Smooth muscle cell (in vitro differentiated cells): ENCODE results near the gene TMEM131L. TPM values are rescaled to one million over a fixed set of nuclear protein-coding genes. Genes with fewer than 3 reads are reported as not detected.

ENCODE experiments used
- DNase-seq: peaks from one replicate; lab custom pipeline; 2025; ENCODE audit not compliant: unreplicated experiment; lab: John Stamatoyannopoulos, UW
- H2AFZ ChIP-seq: fragments of 200-600 bp; sonication (generic); 2 replicates; pipeline ENCODE4 v1.6.0; 2016; ENCODE audit warnings: antibody characterized with exemption, low read depth, mild to moderate bottlenecking
- H3F3A ChIP-seq: fragments of 200-600 bp; sonication (generic); 2 replicates; pipeline ENCODE4 v1.6.0; 2017; ENCODE audit warnings: antibody characterized with exemption, low read depth
- H3K27ac ChIP-seq: fragments of 200-600 bp; sonication (generic); 2 replicates; pipeline ENCODE4 v1.5.1; 2016; ENCODE audit warnings: low read depth, mild to moderate bottlenecking
- H3K27me3 ChIP-seq: fragments of 200-600 bp; sonication (generic); 2 replicates; pipeline ENCODE4 v1.6.1; 2016; ENCODE audit warnings: low read depth, mild to moderate bottlenecking
- H3K36me3 ChIP-seq: fragments of 200-600 bp; sonication (generic); 2 replicates; pipeline ENCODE4 v1.5.1; 2016; ENCODE audit warnings: low read depth
- H3K4me1 ChIP-seq: fragments of 200-600 bp; sonication (generic); 2 replicates; pipeline ENCODE4 v1.5.1; 2016; ENCODE audit warnings: low read depth
- H3K4me2 ChIP-seq: fragments of 200-600 bp; sonication (generic); 2 replicates; pipeline ENCODE4 v1.6.0; 2016; ENCODE audit warnings: mild to moderate bottlenecking
- H3K4me3 ChIP-seq: fragments of 200-600 bp; sonication (generic); 2 replicates; pipeline ENCODE4 v1.5.1; 2016; ENCODE audit warnings: mild to moderate bottlenecking
- H3K79me2 ChIP-seq: fragments of 200-600 bp; sonication (generic); 2 replicates; pipeline ENCODE4 v1.6.0; 2016; ENCODE audit warnings: low read depth, mild to moderate bottlenecking
- H3K9ac ChIP-seq: fragments of 200-600 bp; sonication (generic); 2 replicates; pipeline ENCODE4 v1.6.0; 2016; ENCODE audit warnings: low read depth
- H3K9me3 ChIP-seq: fragments of 200-600 bp; sonication (generic); replicated peaks from 2 replicates; pipeline ENCODE4 v1.5.1; 2016; ENCODE audit warnings: low read depth
- H4K20me1 ChIP-seq: fragments of 200-600 bp; sonication (generic); 2 replicates; pipeline ENCODE4 v1.6.0; 2016; ENCODE audit warnings: low read depth
- CTCF ChIP-seq: fragments of 200-600 bp; sonication (generic); IDR thresholded peaks from 2 replicates; pipeline ENCODE4 v1.5.1; 2017; ENCODE audit warnings: borderline replicate concordance, mild to moderate bottlenecking, antibody characterized with exemption; ENCODE audit not compliant: insufficient read depth, poor library complexity, severe bottlenecking
- WGBS: methylation state at CpG from one replicate; pipeline ENCODE4 v1.1.7; 2016; ENCODE audit warnings: low lambda C conversion rate; 5-methylcytosine and 5-hydroxymethylcytosine counted together
- polyA plus RNA-seq: library from polyadenylated mRNA; unstranded; fragments of >200 nt; fragmentation: Nextera tagmentation; extraction: Ambion mirVana; gene quantifications from 2 replicates; pipeline ENCODE4 v1.2.1, GENCODE V29; 2016
- total RNA-seq: library from RNA; depleted of rRNA; stranded (reverse); fragments of >200 nt; gene quantifications from 2 replicates; pipeline ENCODE4 v1.2.3, GENCODE V29; 2014

Gene TMEM131L
- total and polyA plus RNA-seq, 2 experiments from 2014 or later, result 4.3 to 6.7 TPM

DNA sequence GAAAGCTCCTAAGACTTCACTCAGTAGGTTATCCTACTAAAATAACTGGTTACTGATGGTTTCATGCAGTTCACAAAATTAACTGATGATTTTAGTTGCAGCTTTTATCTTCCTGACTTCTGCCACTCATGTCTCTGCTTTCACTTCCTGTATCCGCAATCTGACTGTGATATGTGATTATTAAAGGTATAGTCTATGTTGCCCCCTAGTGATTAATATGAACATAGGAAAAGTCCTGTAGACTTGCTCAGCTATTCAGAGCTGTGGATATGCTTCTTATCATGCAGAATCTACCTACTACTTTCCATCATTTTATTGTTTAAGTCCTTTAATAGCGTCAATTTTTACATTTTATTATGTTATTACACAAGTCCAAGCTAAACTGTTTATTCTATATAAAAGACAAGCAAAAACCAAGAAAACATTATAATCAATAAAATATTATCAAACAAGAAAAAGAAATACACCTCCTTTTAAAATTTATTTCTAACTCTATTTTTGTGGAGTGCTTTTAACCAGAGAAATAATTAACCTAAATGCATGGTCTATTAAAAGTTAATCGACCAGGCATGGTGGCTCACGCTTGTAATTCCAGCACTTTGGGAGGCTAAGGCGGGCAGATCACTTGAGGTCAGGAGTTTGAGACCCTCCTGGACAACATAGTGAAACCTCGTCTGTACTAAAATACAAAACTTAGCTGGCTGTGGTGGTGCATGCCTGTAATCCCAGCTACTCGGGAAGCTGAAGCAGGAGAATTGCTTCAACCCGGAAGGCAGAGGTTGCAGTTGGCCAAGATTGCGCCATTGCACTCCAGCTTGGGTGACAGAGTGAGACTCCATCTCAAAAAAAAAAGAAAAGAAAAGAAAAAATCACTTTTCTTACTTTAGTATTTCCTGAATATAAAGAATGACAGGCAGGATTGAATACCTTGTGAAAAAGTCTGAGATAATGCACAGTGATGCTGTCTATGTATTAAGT is 177.5 kb downstream of the TMEM131L start:
- Histone ChIP-seq H4K20me1 (no peaks in the 10 kb centered on the region), H3K9ac (no peak overlapping the region), H2AFZ (peak overlapping the region; percentile 7), H3K79me2 (no peaks in the 10 kb centered on the region), H3F3A (no peaks in the 10 kb centered on the region), H3K27me3 (no peaks in the 10 kb centered on the region), H3K9me3 (no peaks in the 10 kb centered on the region), H3K27ac (no peak overlapping the region), H3K4me2 (no peak overlapping the region), H3K4me1 (no peaks in the 10 kb centered on the region), H3K36me3 (no peaks in the 10 kb centered on the region), H3K4me3 (no peak overlapping the region)
- no peak for DNase-seq
- WGBS, result 86% methylated on average over 9 of the region's 9 CpGs
- peak; percentile 43 for TF ChIP-seq CTCF

DNA sequence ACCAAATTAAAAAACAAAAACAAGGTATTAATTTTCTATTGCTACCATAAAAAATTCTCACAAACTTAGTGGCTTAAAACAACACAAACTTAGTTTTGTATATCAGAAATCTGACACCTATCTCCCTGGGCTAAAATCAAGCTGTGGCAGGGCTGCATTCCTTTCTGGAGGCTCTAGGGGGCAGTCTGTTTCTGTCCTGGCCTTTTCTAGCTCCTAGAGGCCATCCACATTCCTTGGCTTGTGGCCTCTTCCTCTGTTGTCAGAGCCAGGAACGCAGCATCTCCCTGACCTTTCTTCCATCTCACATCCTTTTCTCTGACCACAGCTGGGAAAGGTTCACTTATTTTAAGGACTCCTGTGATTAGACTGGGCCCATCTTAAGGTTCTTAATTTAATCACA is 179.0 kb downstream of the TMEM131L start:
- no peak for DNase-seq
- Histone ChIP-seq H3K4me3 (no peak overlapping the region), H3K36me3 (no peaks in the 10 kb centered on the region), H2AFZ (no peak overlapping the region), H3K9ac (no peak overlapping the region), H3K4me1 (no peaks in the 10 kb centered on the region), H3K4me2 (no peak overlapping the region), H3K79me2 (no peaks in the 10 kb centered on the region), H3K27me3 (no peaks in the 10 kb centered on the region), H3F3A (no peaks in the 10 kb centered on the region), H4K20me1 (no peaks in the 10 kb centered on the region), H3K27ac (no peak overlapping the region), H3K9me3 (no peaks in the 10 kb centered on the region)
- no peak for TF ChIP-seq CTCF
- WGBS, result 89% methylated on average over 1 of the region's 1 CpG

- WGBS, result 88% methylated on average over 1 of the region's 1 CpG
- no peaks in the 10 kb centered on the region for H3F3A ChIP-seq
- no peaks in the 10 kb centered on the region for H3K27me3 ChIP-seq
- H2AFZ ChIP-seq, result no peak overlapping the region
- H3K27ac ChIP-seq, result no peak overlapping the region
- H3K79me2 ChIP-seq, result no peaks in the 10 kb centered on the region
- H3K4me3 ChIP-seq, result no peak overlapping the region
- no peak for DNase-seq
- no peaks in the 10 kb centered on the region for H3K36me3 ChIP-seq
- H3K9ac ChIP-seq, result no peak overlapping the region
- no peak for TF ChIP-seq CTCF
- no peak overlapping the region for H3K4me2 ChIP-seq
- no peaks in the 10 kb centered on the region for H3K4me1 ChIP-seq
- no peaks in the 10 kb centered on the region for H4K20me1 ChIP-seq
- no peaks in the 10 kb centered on the region for H3K9me3 ChIP-seq
Observed at GRCh38 chr4:153646261-153646660, 180.1 kb downstream of the TMEM131L start.
